Natural killer cell (primary cell): ENCODE data around the gene CPNE4. TPM values are rescaled to one million over a fixed set of nuclear protein-coding genes. Genes with fewer than 3 reads are reported as not detected.

Experiments
- ATAC-seq, 3 donors: fragments of 150-1000 bp in 2 of 3; fragments of 200-7000 bp in 1 of 3; cut with Tn5 transposase; 1 replicate in 1 of 3; 2 replicates in 2 of 3; pipeline ENCODE4 v1.10.0; 2021; ENCODE audit warnings: mild to moderate bottlenecking in 2 of 3, moderate library complexity in 2 of 3
- DNase-seq, 2 donors: peaks; one replicate each; pipeline versions ENCODE4 v3.0.0 to v3.0.0-alpha.2; 2013 to 2021; ENCODE audit warnings: mixed read lengths in 1 of 2
- H3K27ac ChIP-seq: one replicate; pipeline ENCODE4 v1.5.1; 2013; ENCODE audit warnings: mild to moderate bottlenecking, low read length
- H3K27me3 ChIP-seq: one replicate; pipeline ENCODE4 v1.6.1; 2013; ENCODE audit warnings: low read length; ENCODE audit not compliant: control insufficient read depth, insufficient read depth
- H3K36me3 ChIP-seq: one replicate; pipeline ENCODE4 v1.6.1; 2013; ENCODE audit warnings: low read length; ENCODE audit not compliant: control insufficient read depth, insufficient read depth
- H3K4me1 ChIP-seq: one replicate; pipeline ENCODE4 v1.6.1; 2013; ENCODE audit warnings: low read length; ENCODE audit not compliant: control insufficient read depth, insufficient read depth
- H3K4me3 ChIP-seq: one replicate; pipeline ENCODE4 v1.5.1; 2013; ENCODE audit warnings: low read length
- H3K9me3 ChIP-seq: one replicate; pipeline ENCODE4 v1.6.1; 2013; ENCODE audit warnings: low read length; ENCODE audit not compliant: control insufficient read depth, insufficient read depth
- H3K27ac Mint-ChIP-seq, 2 donors: one replicate each; pipeline ENCODE4 v1.8.0; 2022; ENCODE audit warnings: mild to moderate bottlenecking in 2 of 2, mixed read lengths in 2 of 2, moderate library complexity in 1 of 2
- H3K27me3 Mint-ChIP-seq, 2 donors: one replicate each; pipeline ENCODE4 v1.8.0; 2022; ENCODE audit warnings: low read depth in 2 of 2, mixed read lengths in 2 of 2
- H3K36me3 Mint-ChIP-seq: one replicate; pipeline ENCODE4 v1.8.0; 2022; ENCODE audit warnings: mixed read lengths
- H3K4me1 Mint-ChIP-seq, 2 donors: one replicate each; pipeline ENCODE4 v1.8.0; 2022; ENCODE audit warnings: mixed read lengths in 2 of 2
- H3K4me3 Mint-ChIP-seq: one replicate; pipeline ENCODE4 v1.8.0; 2022; ENCODE audit warnings: mild to moderate bottlenecking, moderate library complexity, mixed read lengths
- H3K9me3 Mint-ChIP-seq, 2 donors: one replicate each; pipeline ENCODE4 v1.8.0; 2022; ENCODE audit warnings: mixed read lengths in 2 of 2
- WGBS: methylation state at CpG from one replicate; pipeline ENCODE4 v1.1.7; 2013; ENCODE audit warnings: missing lambda C conversion rate; ENCODE audit not compliant: insufficient coverage; 5-methylcytosine and 5-hydroxymethylcytosine counted together
- intact Hi-C: fragments of 100-400 bp; cut with micrococcal nuclease; formaldehyde crosslinking; loops from one replicate; pipeline ENCODE4 v1.14.2; 2022
- total RNA-seq, 4 donors: library from RNA; stranded (reverse); fragments of 120-200 nt in 1 of 4; gene quantifications; one replicate each; pipeline versions ENCODE4 v1.2.3 to v1.2.4, GENCODE V29; 2013 to 2022
- TF ChIP-seq, protein P1 (sequence below): fragments of 200-600 bp; IDR thresholded peaks from one replicate; pipeline ENCODE4 v1.8.0; 2022; ENCODE audit warnings: antibody characterized with exemption

Gene CPNE4
- total RNA-seq, 3 donors from 2014 or later (not counting 1 experiment from before 2014, with no cell fraction given) = not detected

DNA sequence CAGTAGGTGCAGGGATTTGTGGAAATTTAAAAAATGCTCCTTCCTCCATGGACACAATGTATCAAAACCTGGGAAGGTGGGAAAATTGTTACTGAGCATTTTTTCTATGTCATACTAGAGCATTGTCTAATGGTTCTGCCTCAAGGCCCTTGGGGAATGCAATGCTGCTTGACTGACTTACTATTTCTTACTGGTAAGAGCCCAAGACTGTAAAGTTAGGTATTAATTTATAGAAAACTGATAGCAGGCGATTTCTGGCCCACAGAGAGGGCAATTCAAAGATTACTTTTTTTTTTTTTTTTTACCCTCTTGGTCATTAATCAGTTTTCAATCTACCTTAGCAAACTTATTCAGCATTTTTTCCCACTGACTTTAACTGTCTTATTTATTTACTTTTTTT, 493.5 kb downstream of the CPNE4 start:
- Histone ChIP-seq H3K36me3 (no peaks in the 10 kb centered on the region), H3K4me1 (no peaks in the 10 kb centered on the region), H3K27ac (no peak overlapping the region), H3K4me3 (no peak overlapping the region), H3K27me3 (no peaks in the 10 kb centered on the region), H3K9me3 (no peaks in the 10 kb centered on the region)
- Mint-ChIP-seq H3K4me1 (no peaks in the 10 kb centered on the region), H3K9me3 (no peaks in the 10 kb centered on the region), H3K27me3 (peaks cover 8 to 24% of the 10 kb centered on the region in 2 donors), H3K4me3 (no peak overlapping the region), H3K27ac (no peak overlapping the region), H3K36me3 (no peaks in the 10 kb centered on the region)
- ATAC-seq (no peak), DNase-seq (no peak)
- intact Hi-C loops = no loop called here
- TF ChIP-seq, protein P1, sequence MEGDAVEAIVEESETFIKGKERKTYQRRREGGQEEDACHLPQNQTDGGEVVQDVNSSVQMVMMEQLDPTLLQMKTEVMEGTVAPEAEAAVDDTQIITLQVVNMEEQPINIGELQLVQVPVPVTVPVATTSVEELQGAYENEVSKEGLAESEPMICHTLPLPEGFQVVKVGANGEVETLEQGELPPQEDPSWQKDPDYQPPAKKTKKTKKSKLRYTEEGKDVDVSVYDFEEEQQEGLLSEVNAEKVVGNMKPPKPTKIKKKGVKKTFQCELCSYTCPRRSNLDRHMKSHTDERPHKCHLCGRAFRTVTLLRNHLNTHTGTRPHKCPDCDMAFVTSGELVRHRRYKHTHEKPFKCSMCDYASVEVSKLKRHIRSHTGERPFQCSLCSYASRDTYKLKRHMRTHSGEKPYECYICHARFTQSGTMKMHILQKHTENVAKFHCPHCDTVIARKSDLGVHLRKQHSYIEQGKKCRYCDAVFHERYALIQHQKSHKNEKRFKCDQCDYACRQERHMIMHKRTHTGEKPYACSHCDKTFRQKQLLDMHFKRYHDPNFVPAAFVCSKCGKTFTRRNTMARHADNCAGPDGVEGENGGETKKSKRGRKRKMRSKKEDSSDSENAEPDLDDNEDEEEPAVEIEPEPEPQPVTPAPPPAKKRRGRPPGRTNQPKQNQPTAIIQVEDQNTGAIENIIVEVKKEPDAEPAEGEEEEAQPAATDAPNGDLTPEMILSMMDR = no peak
- 80% methylated on average over 1 of the region's 1 CpG for WGBS

DNA sequence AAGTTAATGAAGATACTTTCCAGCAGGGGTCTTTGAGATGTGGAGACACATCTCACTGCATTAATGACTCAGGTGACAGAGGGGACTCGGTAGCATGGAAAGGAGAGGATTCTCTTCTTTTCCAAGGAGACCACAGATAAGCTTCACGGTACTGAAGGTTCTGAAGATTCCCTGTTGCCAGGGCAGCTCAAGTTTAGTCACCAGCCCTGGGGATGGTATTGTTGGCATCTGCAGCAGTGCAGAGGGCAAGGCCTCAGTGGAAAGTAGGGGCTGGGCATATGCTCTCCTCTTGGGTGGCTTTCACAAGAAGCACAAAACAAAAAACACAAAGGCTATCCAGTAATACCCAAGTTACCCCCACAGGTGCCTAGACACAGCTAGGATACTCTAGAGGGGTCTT, 494.0 kb downstream of the CPNE4 start:
- TF ChIP-seq, protein P1 = no peak
- intact Hi-C loops = no loop called here
- 90% methylated on average over 2 of the region's 2 CpGs for WGBS
- Mint-ChIP-seq H3K36me3 (no peaks in the 10 kb centered on the region), H3K27me3 (peaks cover 12 to 28% of the 10 kb centered on the region in 2 donors), H3K4me1 (no peaks in the 10 kb centered on the region), H3K9me3 (no peaks in the 10 kb centered on the region), H3K27ac (no peak overlapping the region), H3K4me3 (no peak overlapping the region)
- ATAC-seq = no peak
- Histone ChIP-seq H3K27me3 (no peaks in the 10 kb centered on the region), H3K4me3 (no peak overlapping the region), H3K4me1 (no peaks in the 10 kb centered on the region), H3K27ac (no peak overlapping the region), H3K9me3 (no peaks in the 10 kb centered on the region), H3K36me3 (no peaks in the 10 kb centered on the region)
- no peak for DNase-seq

DNA sequence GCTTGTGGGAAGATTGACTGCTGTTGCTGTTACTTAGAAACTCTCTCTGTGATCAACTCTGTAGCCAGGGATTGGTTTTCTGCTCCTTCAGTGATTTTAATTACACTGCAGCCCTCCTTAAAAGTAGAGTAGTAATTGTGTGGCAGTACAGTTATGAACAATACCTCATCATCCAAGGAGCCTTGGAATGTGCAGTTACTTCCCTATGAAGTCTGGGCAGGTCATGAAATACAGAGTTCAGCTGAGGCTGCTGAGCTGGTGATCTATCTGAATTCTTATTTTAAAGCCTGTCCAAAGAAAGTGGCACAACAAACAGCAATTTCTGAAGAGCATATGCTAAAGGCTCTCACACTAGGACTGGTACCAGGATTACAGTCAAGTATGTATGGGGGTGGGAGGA, 494.7 kb downstream of the CPNE4 start:
- intact Hi-C loops = no loop called here
- no peak overlapping the region for H3K27ac Mint-ChIP-seq
- Histone ChIP-seq H3K36me3 (no peaks in the 10 kb centered on the region), H3K27ac (no peak overlapping the region), H3K4me1 (no peaks in the 10 kb centered on the region), H3K9me3 (no peaks in the 10 kb centered on the region), H3K4me3 (no peak overlapping the region), H3K27me3 (no peaks in the 10 kb centered on the region)
- TF ChIP-seq, protein P1 = no peak
- no peak for ATAC-seq
- H3K9me3 Mint-ChIP-seq = no peaks in the 10 kb centered on the region
- no peaks in the 10 kb centered on the region for H3K4me1 Mint-ChIP-seq
- H3K4me3 Mint-ChIP-seq = no peak overlapping the region
- peaks cover 15 to 34% of the 10 kb centered on the region in 2 donors for H3K27me3 Mint-ChIP-seq
- no peak for DNase-seq
- no peaks in the 10 kb centered on the region for H3K36me3 Mint-ChIP-seq

DNA sequence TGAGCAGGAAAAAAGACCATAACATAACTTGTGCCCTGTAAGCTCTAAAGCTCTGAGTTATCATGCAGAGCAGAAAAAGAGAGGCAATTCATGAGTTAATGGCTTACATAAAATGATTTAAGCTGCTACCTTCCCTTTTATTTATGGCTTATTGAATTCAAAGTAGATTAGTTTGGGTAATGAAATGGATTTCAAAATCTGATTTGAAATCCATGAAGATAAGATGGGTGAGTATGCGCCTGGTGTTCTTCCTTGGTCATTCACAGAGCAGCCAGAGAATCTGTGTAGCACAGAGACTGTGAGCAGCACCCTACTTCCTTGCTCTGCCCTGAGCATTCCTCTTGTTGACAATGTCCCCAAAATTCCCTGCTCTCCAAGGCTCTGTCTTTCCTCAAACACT, 495.8 kb downstream of the CPNE4 start:
- 79% methylated on average over 1 of the region's 1 CpG for WGBS
- H3K9me3 ChIP-seq = no peaks in the 10 kb centered on the region
- no peaks in the 10 kb centered on the region for H3K4me1 Mint-ChIP-seq
- no peaks in the 10 kb centered on the region for H3K9me3 Mint-ChIP-seq
- intact Hi-C loops = no loop called here
- no peak overlapping the region for H3K27ac Mint-ChIP-seq
- no peak overlapping the region for H3K4me3 Mint-ChIP-seq
- H3K27ac ChIP-seq = no peak overlapping the region
- TF ChIP-seq, protein P1 = no peak
- no peaks in the 10 kb centered on the region for H3K36me3 Mint-ChIP-seq
- no peaks in the 10 kb centered on the region for H3K36me3 ChIP-seq
- peaks cover 17 to 45% of the 10 kb centered on the region in 2 donors for H3K27me3 Mint-ChIP-seq
- no peaks in the 10 kb centered on the region for H3K4me1 ChIP-seq
- H3K27me3 ChIP-seq = peaks cover 2% of the 10 kb centered on the region
- no peak overlapping the region for H3K4me3 ChIP-seq
- ATAC-seq (no peak), DNase-seq (no peak)
